GM11168 (cell line): Measurements from ENCODE around the gene ARHGEF7.

Experiments used
- in situ Hi-C: fragments of 300-500 bp; cut with MboI; formaldehyde crosslinking; loops from one replicate; pipeline ENCODE4 v1.12.0; 2022; ENCODE audit warnings: low sequenced_read_pairs; ENCODE audit not compliant: unreplicated experiment

Gene ARHGEF7

GRCh38 chr13:111215081-111216047 lies 100.3 kb downstream of the ARHGEF7 start:
- in situ Hi-C loops = no loop called here

- in situ Hi-C loops = no loop called here
These were observed 101.3 kb downstream of the ARHGEF7 start for GRCh38 chr13:111216166-111216960.

GRCh38 chr13:111217641-111218040 lies 102.5 kb downstream of the ARHGEF7 start:
- in situ Hi-C loops = no loop called here

GRCh38 chr13:111219280-111219679 lies 104.2 kb downstream of the ARHGEF7 start:
- in situ Hi-C loops = no loop called here

- in situ Hi-C loops = no loop called here
These were observed 104.8 kb downstream of the ARHGEF7 start for GRCh38 chr13:111219950-111220349.

- in situ Hi-C loops = no loop called here
These were observed 110.1 kb downstream of the ARHGEF7 start for GRCh38 chr13:111225166-111225565.

- in situ Hi-C loops = no loop called here
These were observed 110.9 kb downstream of the ARHGEF7 start for GRCh38 chr13:111225810-111226546.

GRCh38 chr13:111227405-111227804 lies 112.3 kb downstream of the ARHGEF7 start:
- in situ Hi-C loops = no loop called here

- in situ Hi-C loops = no loop called here
These were observed 113.4 kb downstream of the ARHGEF7 start for GRCh38 chr13:111228262-111229144.

GRCh38 chr13:111230385-111230930 lies 115.3 kb downstream of the ARHGEF7 start:
- in situ Hi-C loops = loop anchor here (10.0 kb wide), 1 partner anchor 166 kb away; no protein-coding TSS in a partner anchor

- in situ Hi-C loops = loop anchor here (10.0 kb wide), 1 partner anchor 167 kb away; no protein-coding TSS in a partner anchor
These were observed 117.1 kb downstream of the ARHGEF7 start for GRCh38 chr13:111232191-111232590.

GRCh38 chr13:111233080-111233479 lies 118.0 kb downstream of the ARHGEF7 start:
- in situ Hi-C loops = loop anchor here (10.0 kb wide), 1 partner anchor 168 kb away; no protein-coding TSS in a partner anchor

GRCh38 chr13:111239764-111240670 lies 124.9 kb downstream of the ARHGEF7 start:
- in situ Hi-C loops = loop anchor here (10.0 kb wide), 1 partner anchor 175 kb away; no protein-coding TSS in a partner anchor

GRCh38 chr13:111241006-111241755 lies 126.1 kb downstream of the ARHGEF7 start:
- in situ Hi-C loops = no loop called here

GRCh38 chr13:111241862-111242261 lies 126.8 kb downstream of the ARHGEF7 start:
- in situ Hi-C loops = no loop called here

- in situ Hi-C loops = no loop called here
These were observed 127.5 kb downstream of the ARHGEF7 start for GRCh38 chr13:111242585-111242984.

GRCh38 chr13:111243981-111244380 lies 128.9 kb downstream of the ARHGEF7 start:
- in situ Hi-C loops = no loop called here
